Peyer's patch (tissue), 4 donors: Measurements from ENCODE around the gene PRKCH.

Source experiments
- CTCF ChIP-seq, 6 experiments: fragments of 450-650 bp in 4 of 6; fragments of 200-600 bp in 2 of 6; sonication (generic) in 1 of 6; IDR thresholded peaks; one replicate each; pipeline ENCODE4 v1.5.1; 2017 to 2019; ENCODE audit warnings: antibody characterized with exemption in 6 of 6, mild to moderate bottlenecking in 3 of 6, moderate library complexity in 1 of 6
- POLR2A ChIP-seq, 2 donors: fragments of 450-650 bp; IDR thresholded peaks; one replicate each; pipeline ENCODE4 v1.5.1; 2017; ENCODE audit warnings: antibody characterized with exemption in 2 of 2, mild to moderate bottlenecking in 2 of 2, moderate library complexity in 2 of 2

GRCh38 chr14:61553730-61554641 lies 232.6 kb downstream of the PRKCH start:
- TF ChIP-seq CTCF (IDR thresholded peaks at IDR 0.05) (no peak), POLR2A (IDR thresholded peaks at IDR 0.05) (no peak)
